HG03066 (cell line): Measurements from ENCODE around the gene GOLGA8Q.
"Not testable (repeated sequence)": the region's sequence is repeated elsewhere in the genome, so short reads cannot be mapped to it uniquely, and the experiment has no call there.

Experiments
- ATAC-seq: cut with Tn5 transposase; IDR thresholded peaks from one replicate; pipeline ENCODE4 v1.9.1; 2021; ENCODE audit warnings: low read depth; ENCODE audit not compliant: unreplicated experiment

The GOLGA8Q gene

GRCh38 chr15:30551750-30552149 is at the start of gene GOLGA8Q:
Gene GOLGA8Q (plus strand): TSS chr15:30552050. CDS start chr15:30552078, 28 bp downstream.
- not testable (repeated sequence) for ATAC-seq

DNA sequence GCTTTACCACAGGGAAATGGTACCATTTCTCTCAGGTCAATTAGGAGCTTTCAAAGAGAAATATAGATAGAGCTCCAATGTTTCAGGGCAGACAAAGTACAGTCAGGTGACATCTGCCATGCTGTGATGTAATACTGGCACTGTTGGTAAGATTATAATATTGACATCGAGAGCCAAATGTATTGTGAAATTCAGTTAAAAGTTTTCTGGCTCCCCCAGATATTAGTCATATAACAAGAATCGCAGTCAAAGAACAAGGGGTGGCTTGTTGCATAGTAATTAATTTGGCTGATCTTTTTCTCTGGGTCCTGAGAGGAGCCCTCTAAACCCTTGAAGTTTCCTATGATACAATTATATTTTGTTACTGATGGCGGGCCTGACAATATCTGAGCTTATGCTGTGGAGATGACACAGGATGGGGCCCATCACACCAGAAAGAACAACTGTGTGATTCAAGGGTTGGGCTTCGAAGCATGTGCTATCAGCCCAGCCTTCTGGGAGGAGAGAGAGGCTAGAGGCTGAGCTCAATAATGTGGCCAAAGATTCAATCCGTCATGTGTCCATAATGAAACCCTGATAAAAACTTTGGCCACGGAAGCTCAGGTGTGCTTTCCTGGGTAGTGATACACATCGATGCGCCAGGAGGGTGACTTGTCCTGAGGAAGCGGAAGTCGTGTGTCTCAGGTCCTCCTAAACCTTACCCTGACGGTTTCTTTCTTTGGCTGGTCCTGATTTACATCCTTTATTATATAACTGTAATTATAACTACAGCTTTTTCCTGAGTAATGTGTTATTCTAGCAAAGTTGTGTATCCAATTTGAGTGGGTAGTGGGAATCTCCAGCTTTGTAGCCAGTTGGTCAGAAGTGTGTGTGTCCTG is 48.7 kb upstream of the GOLGA8Q start:
- ATAC-seq: not testable (repeated sequence)

DNA sequence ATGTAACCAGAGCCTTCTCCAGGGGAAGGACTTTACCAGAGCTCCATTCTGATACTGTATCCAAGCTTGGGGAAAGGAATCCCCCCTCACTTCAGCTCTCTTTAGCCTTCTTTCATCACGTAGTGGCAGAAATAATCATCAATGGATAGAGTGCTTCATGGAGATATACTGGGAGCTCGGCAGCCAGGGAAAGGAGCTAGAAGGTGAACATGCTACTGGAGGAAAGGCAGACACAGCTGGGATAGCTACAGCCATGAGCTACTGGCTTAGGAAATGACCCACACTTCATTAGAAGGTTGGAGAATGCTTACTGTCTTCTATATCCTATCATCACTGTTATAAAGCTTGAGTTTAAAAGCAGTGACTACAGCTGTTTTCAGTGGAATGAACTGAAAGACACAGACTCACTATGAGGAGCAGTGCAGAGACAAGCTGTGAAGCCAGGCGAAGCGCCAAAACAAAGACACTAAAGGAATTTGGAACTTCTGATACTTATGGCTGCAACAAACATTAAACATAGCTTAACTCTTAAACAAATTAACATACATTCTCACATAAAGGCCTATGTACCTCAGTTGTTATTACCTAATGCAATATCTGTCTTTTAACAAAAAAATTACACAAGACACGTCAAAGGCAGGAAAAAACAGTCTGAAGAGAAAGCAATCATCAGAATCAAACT is 47.5 kb upstream of the GOLGA8Q start:
- not testable (repeated sequence) for ATAC-seq

GRCh38 chr15:30514545-30514944 is 37.3 kb upstream of the GOLGA8Q start:
- not testable (repeated sequence) for ATAC-seq

DNA sequence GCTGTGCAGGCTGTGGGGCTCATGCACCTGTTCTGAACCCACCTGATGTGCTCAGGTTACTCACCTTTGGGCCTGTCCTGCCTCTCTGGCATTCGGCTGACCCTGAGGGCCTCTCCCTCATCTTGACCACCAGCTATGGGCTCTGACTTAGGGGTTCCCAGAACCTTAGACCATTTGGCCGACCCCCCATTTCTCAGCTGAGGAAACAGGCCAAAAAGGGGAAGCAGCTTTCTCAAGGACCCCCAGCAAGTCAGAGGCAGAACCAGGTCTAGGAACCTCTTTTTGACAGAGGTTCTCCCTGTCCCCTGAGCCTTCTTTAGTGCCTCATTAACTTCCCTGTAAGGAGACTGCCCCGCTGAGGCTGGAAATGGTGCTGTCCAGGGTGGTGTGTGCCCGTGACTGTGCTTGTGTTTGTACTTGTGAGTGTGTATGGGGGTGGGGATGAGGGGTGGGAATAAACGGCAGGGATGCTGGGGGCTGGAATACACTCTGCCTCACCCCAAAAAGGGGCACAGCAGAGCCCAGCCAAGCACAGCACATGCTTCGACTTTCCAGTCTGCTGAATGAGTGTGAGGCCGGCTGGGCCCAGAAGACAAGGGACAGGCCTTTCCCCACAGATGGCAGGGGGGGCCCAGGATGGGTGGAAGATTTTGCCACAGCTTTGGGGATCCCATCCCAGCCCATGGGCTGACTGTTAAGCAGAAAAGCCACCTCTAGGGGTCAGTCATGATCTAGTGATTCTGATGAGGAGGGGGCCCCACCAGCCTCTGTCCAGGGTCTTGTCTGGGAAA is 28.2 kb upstream of the GOLGA8Q start:
- ATAC-seq: not testable (repeated sequence)

GRCh38 chr15:30525912-30526311 is 25.9 kb upstream of the GOLGA8Q start:
- not testable (repeated sequence) for ATAC-seq

GRCh38 chr15:30529049-30529448 is 22.8 kb upstream of the GOLGA8Q start:
- ATAC-seq: not testable (repeated sequence)

- not testable (repeated sequence) for ATAC-seq
Measured at GRCh38 chr15:30566949-30567348, 15.1 kb downstream of the GOLGA8Q start.

GRCh38 chr15:30573012-30573491 is 21.2 kb downstream of the GOLGA8Q start:
- ATAC-seq: not testable (repeated sequence)

GRCh38 chr15:30579394-30579970 is 27.6 kb downstream of the GOLGA8Q start:
- ATAC-seq: not testable (repeated sequence)

GRCh38 chr15:30580716-30581115 is 28.9 kb downstream of the GOLGA8Q start:
- not testable (repeated sequence) for ATAC-seq

DNA sequence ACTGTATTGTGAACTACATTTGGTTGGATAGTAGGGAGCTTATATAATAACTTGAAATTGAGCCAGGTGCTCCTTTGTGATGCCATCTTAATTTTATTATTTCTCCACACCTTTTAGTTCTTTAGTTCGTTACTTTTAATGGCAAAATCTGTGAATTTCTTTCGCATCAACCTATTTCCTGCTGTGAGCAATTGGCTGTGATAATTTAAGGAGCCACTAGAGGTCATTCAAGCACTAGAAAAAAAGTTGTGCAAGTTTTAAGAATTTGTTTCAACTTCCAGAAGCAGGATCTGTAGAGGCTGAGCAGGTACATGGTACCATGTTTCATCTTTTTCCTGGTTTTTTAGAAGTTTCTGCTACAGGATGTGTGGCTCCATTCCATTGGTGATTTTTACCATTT is 47.1 kb downstream of the GOLGA8Q start:
- ATAC-seq: not testable (repeated sequence)

DNA sequence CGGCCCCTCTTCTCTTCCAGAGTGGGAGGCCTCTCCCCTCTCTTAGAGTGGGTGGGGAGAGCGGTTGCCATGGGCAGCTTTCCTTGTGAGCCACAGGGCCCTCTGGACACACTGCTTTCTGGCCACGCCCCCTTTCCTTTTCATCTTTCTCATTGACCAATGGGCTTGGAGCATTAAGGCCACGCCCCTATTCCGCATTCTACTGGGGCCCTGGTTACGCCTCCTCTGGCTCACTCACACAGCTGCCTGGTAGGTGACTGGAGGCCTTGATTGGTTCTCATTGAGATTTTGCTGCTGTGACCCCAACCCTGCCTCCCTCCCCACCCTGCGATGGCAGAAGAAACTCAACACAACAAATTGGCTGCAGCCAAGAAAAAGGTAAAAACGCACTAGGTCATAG is 51.9 kb downstream of the GOLGA8Q start, which contains the start of gene GOLGA8H:
Gene GOLGA8H, plus strand, starts transcription at position 233 of the 400 bp plus-strand sequence. Its CDS starts 98 bp downstream, at position 331.
- not testable (repeated sequence) for ATAC-seq
